Measurements from ENCODE around the gene ZNF699. TPM values are rescaled to one million over a fixed set of nuclear protein-coding genes. Genes with fewer than 3 reads are reported as not detected.
A peak's percentile ranks its signal among the peaks of the same experiment; 100 is the strongest.

The ZNF699 gene
- total and polyA plus RNA-seq, 2 of the 13 experiments (the other 11 are each of a cell fraction or from before 2014, with no cell fraction given), result 0.33 to 2.2 TPM

GRCh38 chr19:9323919-9324583 is 14.4 kb upstream of the ZNF699 start, which contains the start of gene ZNF559 (continued):
- TF ChIP-seq BCL6 (CRISPR knock-in tag; IDR thresholded peaks at IDR 0.05), result no peak
- TF ChIP-seq PRDM15 (CRISPR knock-in tag; IDR thresholded peaks at IDR 0.05), result no peak
- no peak for TF ChIP-seq FOXA3 (CRISPR knock-in tag; IDR thresholded peaks at IDR 0.05)
- no peak for TF ChIP-seq KLF6 (CRISPR knock-in tag; IDR thresholded peaks at IDR 0.05)
- no peak for TF ChIP-seq ZNF749 (CRISPR knock-in tag; IDR thresholded peaks at IDR 0.05; ENCODE audit: borderline replicate concordance)
- TF ChIP-seq CSRNP1 (CRISPR knock-in tag; IDR thresholded peaks at IDR 0.05), result no peak; the same call in 1 of the 2 replicates
- TF ChIP-seq FOXC1 (CRISPR knock-in tag; IDR thresholded peaks at IDR 0.05; ENCODE audit: borderline replicate concordance), result no peak
- TF ChIP-seq GLI4 (CRISPR knock-in tag; IDR thresholded peaks at IDR 0.05; ENCODE audit: borderline replicate concordance), result no peak
- no peak for TF ChIP-seq ZNF33A (CRISPR knock-in tag; IDR thresholded peaks at IDR 0.05; ENCODE audit: borderline replicate concordance)
- no peak for TF ChIP-seq MLX (CRISPR knock-in tag; IDR thresholded peaks at IDR 0.05)
- TF ChIP-seq ATF2 (CRISPR knock-in tag; IDR thresholded peaks at IDR 0.05), result no peak
- peak; percentile 77 for TF ChIP-seq ZMYM4 (CRISPR knock-in tag; IDR thresholded peaks at IDR 0.05)
- no peak for TF ChIP-seq PAXIP1 (CRISPR knock-in tag; conservative IDR thresholded peaks at IDR 0.05)
- TF ChIP-seq ZNF18 (CRISPR knock-in tag; IDR thresholded peaks at IDR 0.05; ENCODE audit: insufficient replicate concordance), result no peak
- TF ChIP-seq KAT2B (IDR thresholded peaks at IDR 0.05; ENCODE audit: borderline replicate concordance, low read depth, low read length), result no peak
